ENCODE data around the gene GAK. TPM values are rescaled to one million over a fixed set of nuclear protein-coding genes. Genes with fewer than 3 reads are reported as not detected.
A peak's percentile ranks its signal among the peaks of the same experiment; 100 is the strongest.
"Not testable (repeated sequence)": the region's sequence is repeated elsewhere in the genome, so short reads cannot be mapped to it uniquely, and the experiment has no call there.

Gene GAK
- total RNA-seq, 1 donor from 2014 or later = 89.1 TPM

DNA sequence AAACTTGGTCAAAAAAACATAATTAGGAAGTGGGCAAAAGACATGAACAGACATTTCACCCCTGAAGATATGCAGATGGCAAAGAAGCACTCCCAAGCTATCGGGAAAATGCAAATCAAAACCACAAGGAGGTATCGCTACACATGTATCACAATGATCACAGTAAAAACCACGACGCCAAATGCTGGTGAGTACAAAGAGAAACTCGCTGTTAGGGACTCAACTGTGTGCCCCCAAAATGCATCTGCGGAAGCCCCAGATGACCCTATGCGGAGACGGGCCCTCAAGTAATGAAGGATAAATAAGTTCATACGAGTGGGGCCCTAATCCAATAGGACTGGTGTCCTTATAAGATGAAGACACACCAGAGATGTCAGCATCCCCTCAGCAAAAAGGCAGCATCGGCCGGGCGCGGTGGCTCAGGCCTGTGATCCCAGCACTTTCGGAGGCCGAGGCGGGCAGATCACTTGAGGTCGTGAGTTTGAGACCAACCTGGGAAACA, 10.2 kb downstream of the GAK start:
- Histone ChIP-seq H3K27ac (no peak overlapping the region), H3K27me3 (no peaks in the 10 kb centered on the region), H3K4me1 (peaks cover 39% of the 10 kb centered on the region), H3K4me3 (no peak overlapping the region), H3K9me3 (no peaks in the 10 kb centered on the region), H3K36me3 (no peaks in the 10 kb centered on the region)
- intact Hi-C loops (cut with DNase I) = no loop called here
- TF ChIP-seq POLR2AphosphoS5 (IDR thresholded peaks at IDR 0.05; ENCODE audit: insufficient read depth in 1 of 2, low read depth in 1 of 2) (no peak), POLR2A (IDR thresholded peaks at IDR 0.05) (no peak), CTCF (IDR thresholded peaks at IDR 0.05) (no peak)
- no peak for DNase-seq (ENCODE audit: extremely low spot score in 2 of 2)

DNA sequence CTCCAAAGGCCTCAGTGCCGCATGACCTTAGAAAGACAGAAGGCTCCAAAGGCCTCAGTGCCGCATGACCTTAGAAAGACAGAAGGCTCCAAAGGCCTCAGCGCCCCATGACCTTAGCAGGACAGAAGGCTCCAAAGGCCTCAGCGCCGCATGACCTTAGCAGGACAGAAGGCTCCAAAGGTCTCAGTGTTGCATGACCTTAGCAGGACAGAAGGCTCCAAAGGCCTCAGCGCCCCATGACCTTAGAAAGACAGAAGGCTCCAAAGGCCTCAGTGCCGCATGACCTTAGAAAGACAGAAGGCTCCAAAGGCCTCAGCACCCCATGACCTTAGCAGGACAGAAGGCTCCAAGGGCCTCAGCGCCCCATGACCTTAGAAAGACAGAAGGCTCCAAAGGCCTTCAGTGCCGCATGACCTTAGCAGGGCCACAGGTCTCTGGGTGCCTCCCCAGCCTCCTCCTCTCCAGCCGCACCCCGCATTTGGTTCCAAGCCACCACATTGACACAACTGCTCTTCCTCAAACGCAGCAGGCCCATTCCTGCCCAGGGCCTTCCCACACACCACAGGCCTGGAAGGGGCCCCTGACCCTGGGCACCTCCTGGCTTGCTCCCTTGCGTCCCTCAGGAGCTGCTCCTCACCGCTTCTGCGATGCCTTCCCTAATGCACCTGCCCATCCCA, 13.0 kb downstream of the GAK start:
- H3K36me3 ChIP-seq; intact Hi-C loops (cut with DNase I); DNase-seq (ENCODE audit: extremely low spot score in 2 of 2); H3K27me3 ChIP-seq; H3K27ac ChIP-seq; H3K9me3 ChIP-seq; H3K4me3 ChIP-seq: not testable (repeated sequence)
- H3K4me1 ChIP-seq = peaks cover 37% of the 10 kb centered on the region

DNA sequence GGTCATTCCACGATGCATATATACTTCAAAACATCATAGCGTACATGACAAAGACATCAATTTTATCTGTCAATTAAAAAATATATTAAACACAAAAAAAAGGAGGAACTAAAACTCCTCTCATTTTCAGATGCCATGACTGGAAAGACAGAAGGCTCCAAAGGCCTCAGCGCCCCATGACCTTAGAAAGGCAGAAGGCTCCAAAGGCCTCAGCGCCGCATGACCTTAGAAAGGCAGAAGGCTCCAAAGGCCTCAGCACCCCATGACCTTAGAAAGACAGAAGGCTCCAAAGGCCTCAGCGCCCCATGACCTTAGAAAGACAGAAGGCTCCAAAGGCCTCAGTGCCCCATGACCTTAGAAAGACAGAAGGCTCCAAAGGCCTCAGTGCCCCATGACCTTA, 13.5 kb downstream of the GAK start:
- intact Hi-C loops (cut with DNase I); H3K4me3 ChIP-seq; DNase-seq (ENCODE audit: extremely low spot score in 2 of 2); H3K9me3 ChIP-seq; H3K27me3 ChIP-seq; H3K36me3 ChIP-seq; H3K27ac ChIP-seq: not testable (repeated sequence)
- peaks cover 35% of the 10 kb centered on the region for H3K4me1 ChIP-seq

DNA sequence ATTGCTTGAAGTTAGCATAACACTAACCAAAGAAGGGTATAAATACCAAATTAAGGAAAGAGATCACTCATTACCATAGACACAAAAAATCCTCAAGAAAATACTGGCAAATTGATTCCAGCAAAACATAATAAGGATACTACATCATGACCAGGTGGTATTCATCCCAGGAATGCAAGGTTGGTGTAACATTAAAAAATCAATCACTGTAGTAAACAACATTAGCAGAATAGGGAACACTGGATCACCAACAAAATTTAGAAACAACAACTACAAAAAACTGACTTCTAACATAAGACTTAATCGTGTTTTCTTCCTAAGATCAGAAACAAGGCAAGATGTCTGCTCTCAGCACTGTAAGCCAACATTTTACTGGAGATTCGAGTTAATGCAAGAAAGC, 14.1 kb downstream of the GAK start:
- intact Hi-C loops (cut with DNase I) = no loop called here
- H3K4me1 ChIP-seq = peaks cover 38% of the 10 kb centered on the region
- TF ChIP-seq POLR2A (IDR thresholded peaks at IDR 0.05) = no peak
- TF ChIP-seq CTCF (IDR thresholded peaks at IDR 0.05) = no peak
- no peak for TF ChIP-seq POLR2AphosphoS5 (IDR thresholded peaks at IDR 0.05; ENCODE audit: insufficient read depth in 1 of 2, low read depth in 1 of 2)
- no peaks in the 10 kb centered on the region for H3K27me3 ChIP-seq
- H3K4me3 ChIP-seq = no peak overlapping the region
- no peak overlapping the region for H3K27ac ChIP-seq
- H3K36me3 ChIP-seq = no peaks in the 10 kb centered on the region
- H3K9me3 ChIP-seq = no peaks in the 10 kb centered on the region
- DNase-seq (ENCODE audit: extremely low spot score in 2 of 2) = no peak

DNA sequence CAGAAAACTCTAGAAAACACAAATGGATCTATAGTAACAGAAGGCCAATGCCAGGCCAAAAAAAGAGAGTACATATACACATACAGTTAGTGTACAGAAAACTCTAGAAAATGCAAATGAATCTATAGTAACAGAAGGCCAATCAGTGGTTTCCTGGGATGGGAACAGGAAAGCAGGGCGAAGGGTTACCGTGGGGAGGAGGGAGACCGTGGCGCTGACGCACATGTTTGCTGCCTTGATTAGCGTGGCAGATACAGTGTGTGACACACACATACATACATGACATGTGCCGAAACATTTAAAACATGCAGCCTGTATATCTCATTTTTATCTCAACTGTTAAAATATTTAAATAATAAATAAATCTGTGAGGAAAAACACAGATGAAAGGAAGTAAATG, 14.7 kb downstream of the GAK start:
- intact Hi-C loops (cut with DNase I) = no loop called here
- no peaks in the 10 kb centered on the region for H3K27me3 ChIP-seq
- TF ChIP-seq POLR2A (IDR thresholded peaks at IDR 0.05) = no peak
- TF ChIP-seq CTCF (IDR thresholded peaks at IDR 0.05) = no peak
- no peak for TF ChIP-seq POLR2AphosphoS5 (IDR thresholded peaks at IDR 0.05; ENCODE audit: insufficient read depth in 1 of 2, low read depth in 1 of 2)
- no peak overlapping the region for H3K27ac ChIP-seq
- no peaks in the 10 kb centered on the region for H3K36me3 ChIP-seq
- H3K4me1 ChIP-seq = peaks cover 39% of the 10 kb centered on the region
- no peak overlapping the region for H3K4me3 ChIP-seq
- H3K9me3 ChIP-seq = no peaks in the 10 kb centered on the region
- no peak for DNase-seq (ENCODE audit: extremely low spot score in 2 of 2)

DNA sequence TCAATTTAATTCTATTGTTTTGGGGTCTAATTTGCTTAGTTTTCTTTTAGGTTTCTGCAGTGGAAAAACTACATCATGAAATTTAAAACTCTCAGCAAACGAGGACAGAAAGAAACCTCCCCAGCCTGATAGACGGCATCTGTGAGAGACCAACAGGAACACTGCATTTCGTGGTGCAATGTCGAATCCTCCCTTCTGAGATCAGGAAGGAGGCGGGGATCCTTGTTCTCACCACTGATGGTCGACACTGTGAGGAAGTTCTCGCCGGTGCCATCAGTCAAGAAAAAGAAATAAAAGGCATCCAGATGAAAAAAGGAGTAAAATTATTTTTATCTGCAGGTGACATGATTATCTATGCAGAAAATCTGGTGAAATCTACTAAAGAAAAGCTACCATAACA, 16.5 kb downstream of the GAK start:
- H3K36me3 ChIP-seq = peaks cover 0 to 17% of the 10 kb centered on the region in 2 donors
- no peak overlapping the region for H3K27ac ChIP-seq
- DNase-seq (ENCODE audit: extremely low spot score in 2 of 2) = no peak
- no peaks in the 10 kb centered on the region for H3K27me3 ChIP-seq
- peaks cover 39% of the 10 kb centered on the region for H3K4me1 ChIP-seq
- H3K9me3 ChIP-seq = no peaks in the 10 kb centered on the region
- peak overlapping the region in 1 of 2 donors; percentile 10 for H3K4me3 ChIP-seq
- TF ChIP-seq POLR2A (IDR thresholded peaks at IDR 0.05) (no peak), CTCF (IDR thresholded peaks at IDR 0.05) (no peak), POLR2AphosphoS5 (IDR thresholded peaks at IDR 0.05; ENCODE audit: insufficient read depth in 1 of 2, low read depth in 1 of 2) (no peak)
- intact Hi-C loops (cut with DNase I) = no loop called here

Measured in vagina (tissue), 2 donors.